Hepatocyte (in vitro differentiated cells): Measurements from ENCODE around the gene PRR36. TPM values are rescaled to one million over a fixed set of nuclear protein-coding genes. Genes with fewer than 3 reads are reported as not detected.

Experiments
- DNase-seq: peaks from one replicate; pipeline ENCODE4 v3.0.0-alpha.2; 2016; ENCODE audit warnings: low spot score
- H2AFZ ChIP-seq: fragments of 200-600 bp; sonication (generic); 2 replicates; pipeline ENCODE4 v1.6.0; 2016; ENCODE audit warnings: antibody characterized with exemption, mild to moderate bottlenecking
- H3K27ac ChIP-seq: fragments of 200-600 bp; sonication (generic); 2 replicates; pipeline ENCODE4 v1.5.1; 2016; ENCODE audit warnings: mild to moderate bottlenecking
- H3K27me3 ChIP-seq: fragments of 200-600 bp; sonication (generic); 2 replicates; pipeline ENCODE4 v1.6.1; 2016
- H3K36me3 ChIP-seq: fragments of 200-600 bp; sonication (generic); replicated peaks from 2 replicates; pipeline ENCODE4 v1.5.1; 2016; ENCODE audit warnings: low read depth; ENCODE audit not compliant: insufficient read depth
- H3K4me1 ChIP-seq: fragments of 200-600 bp; sonication (generic); 2 replicates; pipeline ENCODE4 v1.5.1; 2016; ENCODE audit warnings: mild to moderate bottlenecking, moderate library complexity; ENCODE audit not compliant: insufficient read depth
- H3K4me2 ChIP-seq: fragments of 200-600 bp; sonication (generic); 2 replicates; pipeline ENCODE4 v1.6.0; 2016
- H3K4me3 ChIP-seq: fragments of 200-600 bp; sonication (generic); 2 replicates; pipeline ENCODE4 v1.5.1; 2016; ENCODE audit warnings: mild to moderate bottlenecking
- H3K79me2 ChIP-seq: fragments of 200-600 bp; sonication (generic); 2 replicates; pipeline ENCODE4 v1.6.0; 2017; ENCODE audit warnings: mild to moderate bottlenecking
- H3K9me2 ChIP-seq: fragments of 200-600 bp; sonication (generic); replicated peaks from 2 replicates; pipeline ENCODE4 v1.6.0; 2017; ENCODE audit warnings: mild to moderate bottlenecking; ENCODE audit not compliant: insufficient read depth
- H3K9me3 ChIP-seq: fragments of 200-600 bp; sonication (generic); 2 replicates; pipeline ENCODE4 v1.5.1; 2016; ENCODE audit warnings: low read depth, mild to moderate bottlenecking
- H4K20me1 ChIP-seq: fragments of 200-600 bp; sonication (generic); 2 replicates; pipeline ENCODE4 v1.6.0; 2016; ENCODE audit warnings: mild to moderate bottlenecking; ENCODE audit not compliant: insufficient read depth, poor library complexity, severe bottlenecking
- CTCF ChIP-seq: fragments of 200-600 bp; sonication (generic); IDR thresholded peaks from 2 replicates; pipeline ENCODE4 v1.5.1; 2016; ENCODE audit warnings: antibody characterized with exemption, mild to moderate bottlenecking; ENCODE audit not compliant: poor library complexity
- EZH2 ChIP-seq: fragments of 200-600 bp; sonication (generic); IDR thresholded peaks from 2 replicates; pipeline ENCODE4 v1.6.1; 2016; ENCODE audit warnings: antibody characterized with exemption, mild to moderate bottlenecking, borderline replicate concordance
- EZH2phosphoT487 ChIP-seq: fragments of 200-600 bp; sonication (generic); IDR thresholded peaks from one replicate; pipeline ENCODE4 v1.6.1; 2018; ENCODE audit warnings: antibody characterized with exemption, mild to moderate bottlenecking, low read depth, moderate library complexity; ENCODE audit not compliant: unreplicated experiment, severe bottlenecking
- WGBS: methylation state at CpG from one replicate; pipeline ENCODE4 v1.1.6; 2016; ENCODE audit warnings: low lambda C conversion rate; ENCODE audit errors: missing lambda C conversion rate; 5-methylcytosine and 5-hydroxymethylcytosine counted together
- polyA plus RNA-seq: library from polyadenylated mRNA; unstranded; fragments of >200 nt; fragmentation: Nextera tagmentation; extraction: Ambion mirVana; gene quantifications from 2 replicates; pipeline ENCODE4 v1.2.1, GENCODE V29; 2016
- total RNA-seq: library from RNA; depleted of rRNA; stranded (reverse); fragments of >200 nt; gene quantifications from 2 replicates; pipeline ENCODE4 v1.2.3, GENCODE V29; 2014

PRR36 gene
- total and polyA plus RNA-seq, 2 experiments from 2014 or later, result 1.00 to 2.5 TPM

- TF ChIP-seq EZH2, result no peak
- no peak for TF ChIP-seq EZH2phosphoT487
- no peak for TF ChIP-seq CTCF
- H3K36me3 ChIP-seq, result no peaks in the 10 kb centered on the region
- H3K9me3 ChIP-seq, result no peaks in the 10 kb centered on the region
- H4K20me1 ChIP-seq, result no peaks in the 10 kb centered on the region
- 99% methylated on average over 4 of the region's 4 CpGs for WGBS
- H3K9me2 ChIP-seq, result no peaks in the 10 kb centered on the region
- no peaks in the 10 kb centered on the region for H3K4me1 ChIP-seq
- H3K27me3 ChIP-seq, result peaks cover 4% of the 10 kb centered on the region
- no peak overlapping the region for H3K4me2 ChIP-seq
- no peak for DNase-seq
- H3K79me2 ChIP-seq, result no peaks in the 10 kb centered on the region
- no peak overlapping the region for H3K27ac ChIP-seq
- no peak overlapping the region for H3K4me3 ChIP-seq
- no peak overlapping the region for H2AFZ ChIP-seq
Measured at GRCh38 chr19:7822910-7823515, 51.2 kb downstream of the PRR36 start.

GRCh38 chr19:7820588-7820987, 53.6 kb downstream of the PRR36 start:
- no peak overlapping the region for H3K4me3 ChIP-seq
- 36% methylated on average over 3 of the region's 3 CpGs for WGBS
- TF ChIP-seq EZH2phosphoT487 (no peak), EZH2 (no peak), CTCF (no peak)

GRCh38 chr19:7819337-7819736, 54.9 kb downstream of the PRR36 start:
- WGBS, result 90% methylated on average over 2 of the region's 2 CpGs
- no peak overlapping the region for H2AFZ ChIP-seq
- H3K4me3 ChIP-seq, result no peak overlapping the region
- no peaks in the 10 kb centered on the region for H3K4me1 ChIP-seq
- no peak overlapping the region for H3K4me2 ChIP-seq
- no peaks in the 10 kb centered on the region for H3K79me2 ChIP-seq
- no peaks in the 10 kb centered on the region for H3K9me2 ChIP-seq
- H3K27me3 ChIP-seq, result peaks cover 4% of the 10 kb centered on the region
- no peaks in the 10 kb centered on the region for H4K20me1 ChIP-seq
- no peaks in the 10 kb centered on the region for H3K36me3 ChIP-seq
- no peak for TF ChIP-seq CTCF
- no peak for TF ChIP-seq EZH2phosphoT487
- no peak for TF ChIP-seq EZH2
- H3K9me3 ChIP-seq, result no peaks in the 10 kb centered on the region
- no peak overlapping the region for H3K27ac ChIP-seq
- no peak for DNase-seq

More at GRCh38 chr19:7820588-7820987, 53.6 kb downstream of the PRR36 start:
- Histone ChIP-seq H3K27ac (no peak overlapping the region), H3K9me2 (no peaks in the 10 kb centered on the region), H2AFZ (no peak overlapping the region), H3K27me3 (peaks cover 4% of the 10 kb centered on the region), H3K36me3 (no peaks in the 10 kb centered on the region), H4K20me1 (no peaks in the 10 kb centered on the region), H3K4me1 (no peaks in the 10 kb centered on the region), H3K4me2 (no peak overlapping the region), H3K9me3 (no peaks in the 10 kb centered on the region), H3K79me2 (no peaks in the 10 kb centered on the region)
- no peak for DNase-seq

GRCh38 chr19:7818806-7819205, 55.4 kb downstream of the PRR36 start:
- DNase-seq, result no peak
- no peak overlapping the region for H3K27ac ChIP-seq
- H4K20me1 ChIP-seq, result no peaks in the 10 kb centered on the region
- no peaks in the 10 kb centered on the region for H3K9me3 ChIP-seq
- H3K4me2 ChIP-seq, result no peak overlapping the region
- WGBS, result 45% methylated on average over 2 of the region's 2 CpGs
- no peak overlapping the region for H3K4me3 ChIP-seq
- TF ChIP-seq EZH2phosphoT487, result no peak
- no peak for TF ChIP-seq EZH2
- TF ChIP-seq CTCF, result no peak
- H2AFZ ChIP-seq, result no peak overlapping the region
- H3K27me3 ChIP-seq, result peaks cover 4% of the 10 kb centered on the region
- H3K79me2 ChIP-seq, result no peaks in the 10 kb centered on the region
- no peaks in the 10 kb centered on the region for H3K4me1 ChIP-seq
- no peaks in the 10 kb centered on the region for H3K36me3 ChIP-seq
- no peaks in the 10 kb centered on the region for H3K9me2 ChIP-seq
